Right lobe of liver (tissue), 6 donors: ENCODE data around the gene GTF2H4. TPM values are rescaled to one million over a fixed set of nuclear protein-coding genes. Genes with fewer than 3 reads are reported as not detected.

Source experiments
- ATAC-seq, 4 donors: fragments of 200-7000 bp; cut with Tn5 transposase; one replicate each; pipeline ENCODE4 v1.9.1; 2020; ENCODE audit warnings: mild to moderate bottlenecking in 4 of 4, moderate library complexity in 4 of 4
- DNase-seq, 3 donors: peaks; one replicate each; pipeline ENCODE4 v3.0.0-alpha.2; 2020
- H3K27ac ChIP-seq, 3 donors: fragments of 200-600 bp; one replicate each; pipeline ENCODE4 v1.8.0; 2022
- H3K27me3 ChIP-seq, 2 donors: fragments of 200-600 bp; one replicate each; pipeline ENCODE4 v1.8.0; 2022
- H3K36me3 ChIP-seq, 4 donors: fragments of 200-600 bp; sonication (generic) in 1 of 4; one replicate each; pipeline versions ENCODE4 v1.5.1 to v1.8.0; 2017 to 2022; ENCODE audit warnings: control low read depth in 1 of 4
- H3K4me1 ChIP-seq, 4 donors: fragments of 200-600 bp; sonication (generic) in 1 of 4; one replicate each; pipeline versions ENCODE4 v1.5.1 to v1.8.0; 2017 to 2022; ENCODE audit warnings: control low read depth in 1 of 4
- H3K4me3 ChIP-seq, 3 donors: fragments of 200-600 bp; one replicate each; pipeline ENCODE4 v1.8.0; 2022
- H3K9me3 ChIP-seq, 4 donors: fragments of 200-600 bp; sonication (generic) in 1 of 4; one replicate each; pipeline versions ENCODE4 v1.5.1 to v1.8.0; 2017 to 2022; ENCODE audit warnings: control low read depth in 1 of 4
- CTCF ChIP-seq, 4 donors: fragments of 200-600 bp in 3 of 4; fragments of 450-650 bp in 1 of 4; IDR thresholded peaks; one replicate each; pipeline versions ENCODE4 v1.5.1 to v1.8.0; 2016 to 2022; ENCODE audit warnings: antibody characterized with exemption in 4 of 4, mild to moderate bottlenecking in 2 of 4
- POLR2A ChIP-seq: fragments of 450-650 bp; IDR thresholded peaks from one replicate; pipeline ENCODE4 v1.6.1; 2017; ENCODE audit warnings: antibody characterized with exemption, mild to moderate bottlenecking
- WGBS: methylation state at CpG from one replicate; pipeline ENCODE4 v1.1.6; 2018; ENCODE audit warnings: low coverage, low lambda C conversion rate; ENCODE audit not compliant: insufficient coverage; ENCODE audit errors: missing lambda C conversion rate; 5-methylcytosine and 5-hydroxymethylcytosine counted together
- intact Hi-C, 2 donors: fragments of 100-400 bp; cut with DNase I; formaldehyde crosslinking; loops; one replicate each; pipeline versions ENCODE4 v1.11.2 to v1.14.1; 2022
- total RNA-seq, 6 experiments: library from RNA; depleted of rRNA in 2 of 6; stranded (reverse); fragments of >200 nt in 2 of 6; fragmentation: NEBNext Ultra II Directional in 3 of 6; extraction: Animal tissue kit (Norgen Biotek cat#: 25700) in 3 of 6; gene quantifications; one replicate each; pipeline versions ENCODE4 v1.1.0 to v1.2.4, GENCODE V29; 2016 to 2023
- donor health status: DM: no; HTN: yes; CAD: no.
- donor health status: DM: no; HTN: no; CAD: no.
- donor health status: DM: no; HTN: no; CAD: no.
- donor health status: DM: no; HTN: yes; CAD: no.
- donor health status: DM: no; HTN: yes; CAD: no.

The GTF2H4 gene
- total RNA-seq, 6 experiments from 2014 or later = 3.6 to 21.1 (median 17.3) TPM

DNA sequence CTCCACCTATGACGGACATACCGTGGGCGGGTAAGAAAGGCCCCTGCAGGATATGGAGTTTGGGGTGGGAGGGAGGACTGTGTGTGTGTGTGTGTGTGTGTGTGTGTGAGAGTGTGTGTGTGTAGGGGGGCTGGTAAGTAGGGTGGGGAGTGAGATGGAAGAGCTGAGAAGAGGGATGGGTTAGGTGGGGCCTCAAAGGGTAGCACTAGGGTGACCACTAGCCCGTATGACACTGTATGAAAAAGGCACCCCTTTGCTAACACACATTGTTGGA lies 16.6 kb upstream of the GTF2H4 start:
- ATAC-seq (no peak), DNase-seq (peak in 1 of 3 donors; percentile 24)
- TF ChIP-seq POLR2A (no peak), CTCF (IDR thresholded peaks at IDR 0.05) (no peak)
- Histone ChIP-seq H3K4me1 (no peaks in the 10 kb centered on the region), H3K27ac (no peak overlapping the region), H3K9me3 (no peaks in the 10 kb centered on the region), H3K36me3 (no peaks in the 10 kb centered on the region), H3K4me3 (no peak overlapping the region), H3K27me3 (no peaks in the 10 kb centered on the region)
- intact Hi-C loops = no loop called here
- 97% methylated on average over 4 of the region's 4 CpGs for WGBS

GRCh38 chr6:30891816-30892538 lies 16.0 kb upstream of the GTF2H4 start:
- TF ChIP-seq POLR2A (no peak), CTCF (IDR thresholded peaks at IDR 0.05) (no peak)
- peak in 1 of 3 donors; percentile 44 for DNase-seq
- no peaks in the 10 kb centered on the region for H3K36me3 ChIP-seq
- no peak for ATAC-seq
- no peaks in the 10 kb centered on the region for H3K27me3 ChIP-seq
- no peaks in the 10 kb centered on the region for H3K9me3 ChIP-seq
- WGBS = 40% methylated on average over 1 of the region's 21 CpGs
- H3K4me3 ChIP-seq = no peak overlapping the region
- H3K4me1 ChIP-seq = no peaks in the 10 kb centered on the region
- no peak overlapping the region for H3K27ac ChIP-seq
- intact Hi-C loops = no loop called here

DNA sequence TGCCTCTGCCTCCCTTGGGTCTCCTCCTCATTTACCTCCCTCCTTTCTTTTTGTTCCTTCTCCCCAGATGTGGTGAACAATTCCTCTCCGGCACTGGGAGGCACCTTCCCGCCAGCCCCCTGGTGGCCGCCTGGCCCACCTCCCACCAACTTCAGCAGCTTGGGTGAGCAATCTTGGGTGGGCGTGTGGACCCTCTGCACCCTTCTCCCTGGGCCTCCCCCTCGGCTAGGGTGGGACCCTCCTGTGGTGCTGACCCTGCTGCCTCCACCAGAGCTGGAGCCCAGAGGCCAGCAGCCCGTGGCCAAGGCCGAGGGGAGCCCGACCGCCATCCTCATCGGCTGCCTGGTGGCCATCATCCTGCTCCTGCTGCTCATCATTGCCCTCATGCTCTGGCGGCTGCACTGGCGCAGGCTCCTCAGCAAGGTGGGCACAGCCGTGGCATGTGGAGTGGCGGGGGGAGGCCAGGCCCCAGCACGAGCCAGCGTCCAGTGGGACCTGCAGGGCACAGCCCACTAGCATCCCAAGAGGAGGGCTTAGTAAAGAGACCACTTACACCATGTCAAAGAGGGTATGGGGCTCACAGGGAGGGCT lies 14.9 kb upstream of the GTF2H4 start:
- H3K36me3 ChIP-seq = no peaks in the 10 kb centered on the region
- intact Hi-C loops = no loop called here
- TF ChIP-seq POLR2A = no peak

GRCh38 chr6:30893666-30894065 lies 14.3 kb upstream of the GTF2H4 start:
- 97% methylated on average over 6 of the region's 8 CpGs for WGBS
- H3K27me3 ChIP-seq = no peaks in the 10 kb centered on the region
- DNase-seq = no peak
- TF ChIP-seq POLR2A = no peak
- TF ChIP-seq CTCF (IDR thresholded peaks at IDR 0.05) = no peak
- ATAC-seq = no peak
- H3K4me3 ChIP-seq = no peak overlapping the region
- no peaks in the 10 kb centered on the region for H3K4me1 ChIP-seq
- intact Hi-C loops = no loop called here
- H3K27ac ChIP-seq = no peak overlapping the region
- H3K36me3 ChIP-seq = no peaks in the 10 kb centered on the region
- H3K9me3 ChIP-seq = no peaks in the 10 kb centered on the region

More for the DNA sequence above, 14.9 kb upstream of the GTF2H4 start:
- H3K4me1 ChIP-seq = no peaks in the 10 kb centered on the region
- no peaks in the 10 kb centered on the region for H3K9me3 ChIP-seq
- ATAC-seq (peak in 1 of 4 donors; percentile 6), DNase-seq (peak in 1 of 3 donors; percentile 50)
- WGBS = 80% methylated on average over 1 of the region's 16 CpGs
- no peak overlapping the region for H3K27ac ChIP-seq
- H3K27me3 ChIP-seq = no peaks in the 10 kb centered on the region
- no peak overlapping the region for H3K4me3 ChIP-seq

DNA sequence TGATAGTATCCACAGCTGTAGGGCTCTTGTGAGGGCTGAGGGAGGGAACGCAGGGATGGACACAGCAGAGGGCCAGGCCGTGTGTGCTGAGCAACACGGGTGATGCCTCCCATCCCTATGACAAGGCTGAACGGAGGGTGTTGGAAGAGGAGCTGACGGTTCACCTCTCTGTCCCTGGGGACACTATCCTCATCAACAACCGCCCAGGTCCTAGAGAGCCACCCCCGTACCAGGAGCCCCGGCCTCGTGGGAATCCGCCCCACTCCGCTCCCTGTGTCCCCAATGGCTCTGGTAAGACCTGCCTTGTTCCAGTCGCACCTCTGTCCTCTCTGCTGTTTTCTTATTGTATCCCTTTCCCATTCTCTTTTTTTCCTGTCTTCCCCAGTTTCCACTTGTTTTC lies 13.6 kb upstream of the GTF2H4 start:
- no peak for ATAC-seq
- no peak overlapping the region for H3K4me3 ChIP-seq
- no peaks in the 10 kb centered on the region for H3K9me3 ChIP-seq
- H3K27ac ChIP-seq = no peak overlapping the region
- no peaks in the 10 kb centered on the region for H3K4me1 ChIP-seq
- no peaks in the 10 kb centered on the region for H3K27me3 ChIP-seq
- no peak for TF ChIP-seq POLR2A
- no peak for TF ChIP-seq CTCF (IDR thresholded peaks at IDR 0.05)
- no peaks in the 10 kb centered on the region for H3K36me3 ChIP-seq
- DNase-seq = no peak
- intact Hi-C loops = no loop called here
- 67% methylated on average over 1 of the region's 12 CpGs for WGBS
